HepG2 (cell line): ENCODE results near the gene QKI. TPM values are rescaled to one million over a fixed set of nuclear protein-coding genes. Genes with fewer than 3 reads are reported as not detected.

Experiments used
- FOXK2 ChIP-seq: fragments of 450-650 bp; IDR thresholded peaks from 2 replicates; pipeline ENCODE4 v1.6.1; 2016
- GPBP1L1 ChIP-seq: sonication (generic); formaldehyde crosslinking; IDR thresholded peaks from 2 replicates; pipeline ENCODE4 v1.5.0; 2020; ENCODE audit warnings: mild to moderate bottlenecking, missing genetic modification reagents
- HNRNPK ChIP-seq: fragments of 200-400 bp; formaldehyde crosslinking; IDR thresholded peaks from 2 replicates; pipeline ENCODE4 v1.6.1; 2018; ENCODE audit warnings: low read length, low read depth, moderate library complexity, mild to moderate bottlenecking; ENCODE audit not compliant: poor library complexity, severe bottlenecking
- PATZ1 ChIP-seq: sonication (generic); formaldehyde crosslinking; IDR thresholded peaks from 2 replicates; pipeline ENCODE4 v1.4.0; 2020; ENCODE audit warnings: missing genetic modification reagents
- SAP130 ChIP-seq: IDR thresholded peaks from 2 replicates; pipeline ENCODE4 v1.6.1; 2016; ENCODE audit warnings: low read depth
- SRSF1 ChIP-seq: fragments of 200-400 bp; formaldehyde crosslinking; optimal IDR thresholded peaks from 2 replicates; pipeline ENCODE3; 2017; ENCODE audit warnings: mild to moderate bottlenecking, low read depth, low read length, moderate library complexity
- ZNF263 ChIP-seq: sonication (generic); formaldehyde crosslinking; IDR thresholded peaks from 2 replicates; pipeline ENCODE4 v1.4.0; 2020; ENCODE audit warnings: missing genetic modification reagents
- ZNF770 ChIP-seq: sonication (generic); formaldehyde crosslinking; IDR thresholded peaks from 2 replicates; pipeline ENCODE4 v1.5.0; 2020; ENCODE audit warnings: mild to moderate bottlenecking, missing genetic modification reagents
- ZNF784 ChIP-seq: sonication (generic); formaldehyde crosslinking; IDR thresholded peaks from 2 replicates; pipeline ENCODE4 v1.5.1; 2020; ENCODE audit warnings: missing genetic modification reagents, mild to moderate bottlenecking, borderline replicate concordance
- ZNF792 ChIP-seq: IDR thresholded peaks from 2 replicates; pipeline ENCODE4 v1.6.1; 2016
- polyA plus RNA-seq, 8 experiments: library from polyadenylated mRNA; depleted of rRNA in 3 of 8; stranded (reverse) in 7 of 8; unstranded in 1 of 8; fragments of >200 nt; fragmentation: Illumina TruSeq in 4 of 8; extraction: Trizol in 4 of 8; gene quantifications; 2 replicates each; pipeline versions ENCODE4 v1.2.1 to v1.2.3, GENCODE V29; 2011 to 2016; ENCODE audit warnings: low read depth in 4 of 8, missing spikeins in 1 of 8, mixed read lengths in 1 of 8; ENCODE audit not compliant: insufficient read depth in 1 of 8
- total RNA-seq, 5 experiments: library from RNA; depleted of rRNA; stranded (reverse); fragments of >200 nt; fragmentation: Illumina TruSeq; extraction: Trizol; gene quantifications; 2 replicates each; pipeline ENCODE4 v1.2.3, GENCODE V29; 2016; ENCODE audit warnings: low read depth in 1 of 5
- TF ChIP-seq, protein P1 (sequence below), 2 experiments: IDR thresholded peaks; 2 replicates each; pipeline ENCODE4 v1.6.1; 2011 to 2012; ENCODE audit warnings: low read length in 2 of 2, borderline replicate concordance in 1 of 2, low read depth in 1 of 2, mild to moderate bottlenecking in 1 of 2, moderate library complexity in 1 of 2
- TF ChIP-seq, protein P2 (sequence below): sonication (generic); formaldehyde crosslinking; IDR thresholded peaks from 2 replicates; pipeline ENCODE4 v1.5.0; 2020; ENCODE audit warnings: mild to moderate bottlenecking, missing genetic modification reagents, moderate library complexity

QKI gene
- total and polyA plus RNA-seq, 2 of the 13 experiments (the other 11 are each of a cell fraction or from before 2014, with no cell fraction given): 136 to 137 TPM

GRCh38 chr6:163416557-163417253 is 2.2 kb downstream of the QKI start (continued):
- TF ChIP-seq, protein P1, sequence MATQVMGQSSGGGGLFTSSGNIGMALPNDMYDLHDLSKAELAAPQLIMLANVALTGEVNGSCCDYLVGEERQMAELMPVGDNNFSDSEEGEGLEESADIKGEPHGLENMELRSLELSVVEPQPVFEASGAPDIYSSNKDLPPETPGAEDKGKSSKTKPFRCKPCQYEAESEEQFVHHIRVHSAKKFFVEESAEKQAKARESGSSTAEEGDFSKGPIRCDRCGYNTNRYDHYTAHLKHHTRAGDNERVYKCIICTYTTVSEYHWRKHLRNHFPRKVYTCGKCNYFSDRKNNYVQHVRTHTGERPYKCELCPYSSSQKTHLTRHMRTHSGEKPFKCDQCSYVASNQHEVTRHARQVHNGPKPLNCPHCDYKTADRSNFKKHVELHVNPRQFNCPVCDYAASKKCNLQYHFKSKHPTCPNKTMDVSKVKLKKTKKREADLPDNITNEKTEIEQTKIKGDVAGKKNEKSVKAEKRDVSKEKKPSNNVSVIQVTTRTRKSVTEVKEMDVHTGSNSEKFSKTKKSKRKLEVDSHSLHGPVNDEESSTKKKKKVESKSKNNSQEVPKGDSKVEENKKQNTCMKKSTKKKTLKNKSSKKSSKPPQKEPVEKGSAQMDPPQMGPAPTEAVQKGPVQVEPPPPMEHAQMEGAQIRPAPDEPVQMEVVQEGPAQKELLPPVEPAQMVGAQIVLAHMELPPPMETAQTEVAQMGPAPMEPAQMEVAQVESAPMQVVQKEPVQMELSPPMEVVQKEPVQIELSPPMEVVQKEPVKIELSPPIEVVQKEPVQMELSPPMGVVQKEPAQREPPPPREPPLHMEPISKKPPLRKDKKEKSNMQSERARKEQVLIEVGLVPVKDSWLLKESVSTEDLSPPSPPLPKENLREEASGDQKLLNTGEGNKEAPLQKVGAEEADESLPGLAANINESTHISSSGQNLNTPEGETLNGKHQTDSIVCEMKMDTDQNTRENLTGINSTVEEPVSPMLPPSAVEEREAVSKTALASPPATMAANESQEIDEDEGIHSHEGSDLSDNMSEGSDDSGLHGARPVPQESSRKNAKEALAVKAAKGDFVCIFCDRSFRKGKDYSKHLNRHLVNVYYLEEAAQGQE (IDR thresholded peaks at IDR 0.05; ENCODE audit: borderline replicate concordance in 1 of 2, low read depth in 1 of 2, low read length in 2 of 2): no peak; a peak in 1 of 4 replicates
- no peak for TF ChIP-seq ZNF770
- peak; percentile 11; the same call in 1 of the 2 replicates for TF ChIP-seq PATZ1 (CRISPR knock-in tag)
- no peak for TF ChIP-seq ZNF784 (CRISPR knock-in tag)
- no peak for TF ChIP-seq FOXK2
- TF ChIP-seq SAP130 (CRISPR knock-in tag): peak; percentile 73
- peak; percentile 16; the same call in 1 of the 2 replicates for TF ChIP-seq ZNF792
- TF ChIP-seq GPBP1L1 (CRISPR knock-in tag): no peak
- TF ChIP-seq, protein P2, sequence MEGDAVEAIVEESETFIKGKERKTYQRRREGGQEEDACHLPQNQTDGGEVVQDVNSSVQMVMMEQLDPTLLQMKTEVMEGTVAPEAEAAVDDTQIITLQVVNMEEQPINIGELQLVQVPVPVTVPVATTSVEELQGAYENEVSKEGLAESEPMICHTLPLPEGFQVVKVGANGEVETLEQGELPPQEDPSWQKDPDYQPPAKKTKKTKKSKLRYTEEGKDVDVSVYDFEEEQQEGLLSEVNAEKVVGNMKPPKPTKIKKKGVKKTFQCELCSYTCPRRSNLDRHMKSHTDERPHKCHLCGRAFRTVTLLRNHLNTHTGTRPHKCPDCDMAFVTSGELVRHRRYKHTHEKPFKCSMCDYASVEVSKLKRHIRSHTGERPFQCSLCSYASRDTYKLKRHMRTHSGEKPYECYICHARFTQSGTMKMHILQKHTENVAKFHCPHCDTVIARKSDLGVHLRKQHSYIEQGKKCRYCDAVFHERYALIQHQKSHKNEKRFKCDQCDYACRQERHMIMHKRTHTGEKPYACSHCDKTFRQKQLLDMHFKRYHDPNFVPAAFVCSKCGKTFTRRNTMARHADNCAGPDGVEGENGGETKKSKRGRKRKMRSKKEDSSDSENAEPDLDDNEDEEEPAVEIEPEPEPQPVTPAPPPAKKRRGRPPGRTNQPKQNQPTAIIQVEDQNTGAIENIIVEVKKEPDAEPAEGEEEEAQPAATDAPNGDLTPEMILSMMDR (CRISPR knock-in tag): peak; percentile 68
- no peak for TF ChIP-seq SRSF1
- no peak for TF ChIP-seq HNRNPK
- no peak for TF ChIP-seq ZNF263 (CRISPR knock-in tag)
